Frontal cortex (tissue), 4 donors: ENCODE measurements around the gene TCF7. TPM values are rescaled to one million over a fixed set of nuclear protein-coding genes. Genes with fewer than 3 reads are reported as not detected.

Experiments used
- DNase-seq, 2 donors: peaks; one replicate each; pipeline ENCODE4 v3.0.0; 2012; ENCODE audit warnings: low spot score in 2 of 2
- FAIRE-seq: peaks from 2 replicates; lab custom pipeline; 2012; peaks lifted over from hg19 to GRCh38; lab: Jason Lieb, UNC
- total RNA-seq: library from RNA; depleted of rRNA; stranded (reverse); fragments of >200 nt; gene quantifications from one replicate; pipeline ENCODE4 v1.2.3, GENCODE V29; 2014
- donor health status: control.
- donor health status: control.
- donor health status: control.

TCF7 gene
- total RNA-seq, 1 donor from 2014 or later: 0.41 TPM

DNA sequence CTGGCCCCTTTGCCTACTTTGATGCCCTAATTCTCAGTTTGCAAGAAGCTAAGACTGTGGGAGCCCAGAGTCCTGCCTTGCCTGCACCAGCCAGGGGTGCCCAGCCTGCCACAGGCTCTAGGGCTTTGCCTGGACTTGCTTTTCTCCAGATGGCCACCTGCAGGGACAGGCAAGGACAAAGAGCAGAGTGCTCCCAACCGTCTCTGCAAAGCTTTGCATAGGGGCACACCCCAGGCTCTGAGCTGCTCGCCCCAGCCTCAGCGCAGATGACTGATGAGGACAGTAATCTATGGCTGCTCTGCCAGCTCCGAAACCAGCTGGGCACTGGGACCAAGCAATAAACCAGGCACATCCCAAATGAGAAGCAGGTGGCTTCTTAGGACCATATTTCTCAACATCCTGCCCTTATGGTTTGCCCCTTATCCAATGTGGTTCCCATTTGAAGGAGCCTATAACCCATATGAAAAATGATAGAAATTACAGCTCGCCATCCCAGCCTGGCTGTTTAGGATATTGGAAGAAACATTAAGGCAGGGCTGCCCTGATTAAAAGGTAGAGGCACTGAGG lies 25.4 kb upstream of the TCF7 start:
- no peak for FAIRE-seq
- DNase-seq: no peak

DNA sequence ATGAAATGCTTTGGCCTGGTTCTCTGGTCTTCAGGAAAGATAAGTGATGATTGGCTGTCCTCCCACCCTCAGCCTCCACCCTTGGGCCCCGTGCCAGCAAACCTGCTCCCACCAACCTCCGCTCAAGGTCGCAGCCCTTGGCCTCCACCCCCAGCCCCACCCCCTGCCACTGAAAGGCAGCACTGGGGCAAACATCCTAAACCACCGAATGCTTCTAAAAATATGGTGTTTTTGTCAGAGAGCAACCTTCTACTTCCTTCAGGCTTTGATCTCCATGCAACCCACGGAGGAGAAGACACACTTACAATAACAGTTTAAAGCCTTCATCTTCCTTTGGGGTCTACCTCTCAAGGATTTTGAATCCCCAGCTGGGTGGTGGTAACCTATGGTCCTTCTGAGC lies 24.0 kb upstream of the TCF7 start:
- no peak for FAIRE-seq
- DNase-seq: no peak

DNA sequence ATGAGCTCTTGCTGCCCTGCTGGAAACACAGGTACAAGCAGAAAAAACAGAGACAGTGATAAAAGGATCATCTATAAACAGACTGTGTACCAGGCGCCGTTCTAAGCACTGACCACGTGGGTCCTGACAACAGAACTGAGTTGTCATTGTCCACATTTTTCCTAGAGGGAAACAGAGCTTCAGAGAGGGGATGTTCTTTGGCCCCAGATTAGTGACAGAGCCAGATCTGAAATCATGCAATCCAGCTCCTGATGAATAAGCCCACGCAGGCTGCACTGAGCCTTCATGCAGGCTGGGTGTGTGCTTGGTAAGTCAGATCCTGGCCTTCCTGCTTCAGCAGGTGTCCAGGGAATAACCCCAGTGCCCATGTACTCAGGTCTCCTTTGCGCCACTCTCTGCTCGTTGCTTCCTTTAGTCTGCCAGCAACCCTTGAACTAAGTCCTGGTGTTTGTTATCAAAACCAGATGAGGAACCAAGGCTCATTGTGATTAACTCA lies 22.8 kb upstream of the TCF7 start:
- FAIRE-seq: no peak
- DNase-seq: no peak

- no peak for DNase-seq
- FAIRE-seq: no peak
Observed at GRCh38 chr5:134092875-134093274, 21.6 kb upstream of the TCF7 start.

GRCh38 chr5:134093351-134093750 lies 21.1 kb upstream of the TCF7 start:
- DNase-seq (no peak), FAIRE-seq (no peak)

DNA sequence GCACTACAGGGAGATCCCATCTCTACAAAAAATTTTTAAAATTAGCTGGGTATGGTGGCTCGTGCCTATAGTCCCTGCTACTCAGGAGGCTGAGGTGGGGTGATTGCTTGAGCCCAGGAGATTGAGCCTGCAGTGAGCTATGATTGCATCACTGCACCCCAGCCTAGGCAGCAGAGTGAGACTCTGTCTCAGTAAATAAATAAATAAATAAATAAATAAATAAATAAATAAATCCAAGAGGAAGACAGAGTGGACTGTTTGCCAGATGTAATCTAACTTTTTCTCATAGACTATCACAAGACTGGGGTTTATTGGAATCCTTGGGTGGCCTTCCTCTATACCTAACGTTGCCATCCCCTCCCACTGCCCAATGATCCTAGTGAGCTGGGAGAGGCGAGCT lies 19.2 kb upstream of the TCF7 start:
- FAIRE-seq (no peak), DNase-seq (no peak)

DNA sequence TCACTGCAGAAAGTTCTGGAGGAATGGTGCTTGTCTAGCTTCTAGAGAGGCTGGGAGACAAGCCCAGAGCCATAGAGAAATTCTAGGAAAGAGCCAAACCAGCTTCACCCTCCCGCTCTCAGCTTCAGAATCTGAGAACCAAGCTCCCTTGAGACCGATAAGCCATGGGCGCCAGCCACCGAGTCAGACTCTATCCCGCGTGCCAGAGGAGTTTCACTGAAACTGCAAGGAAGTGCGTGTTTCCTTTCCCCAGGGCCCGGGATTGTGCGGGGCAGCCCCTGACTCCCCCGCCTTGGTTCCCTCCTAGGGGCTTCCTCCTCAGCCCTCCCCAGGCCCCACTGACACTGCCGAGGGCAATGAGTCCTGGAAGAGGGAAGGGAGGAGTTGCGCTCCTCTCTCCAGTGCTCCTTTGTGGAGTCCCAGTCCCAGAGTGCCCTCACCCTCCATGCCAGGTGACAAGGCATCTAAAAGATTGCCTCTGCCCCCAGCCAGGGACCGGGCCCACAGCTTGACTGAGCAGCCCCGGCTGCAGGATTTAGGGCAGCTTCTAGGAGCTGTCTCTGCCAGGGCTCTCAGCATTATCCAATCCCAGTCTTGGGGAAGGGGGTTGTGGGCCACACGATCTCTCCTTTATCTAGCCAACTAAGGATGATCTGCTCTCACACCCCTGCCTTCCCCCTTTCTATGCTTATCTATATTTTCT lies 18.4 kb upstream of the TCF7 start:
- FAIRE-seq (no peak), DNase-seq (no peak)

- FAIRE-seq: no peak
- DNase-seq: no peak
Observed at GRCh38 chr5:134097211-134097749, 17.2 kb upstream of the TCF7 start.

DNA sequence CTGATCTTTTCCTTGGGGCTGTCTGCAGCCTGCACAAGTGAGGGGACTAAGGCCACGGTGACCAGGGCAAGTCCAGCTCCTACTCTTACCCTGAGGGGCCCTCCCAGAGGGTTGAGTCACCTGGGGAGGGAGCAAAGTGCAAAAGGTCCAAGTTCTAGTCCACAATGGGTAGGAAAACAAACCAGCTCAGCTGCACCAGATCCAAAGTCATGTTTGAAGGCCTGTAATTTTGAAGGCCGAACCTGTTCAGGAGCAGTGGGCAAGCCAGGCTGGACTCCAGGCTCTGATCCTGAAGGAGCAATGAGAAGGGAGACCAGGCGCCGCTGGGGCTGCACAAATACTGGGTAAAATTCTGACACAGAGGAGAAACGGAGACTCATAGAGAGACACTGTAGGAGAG lies 15.8 kb upstream of the TCF7 start:
- DNase-seq (no peak), FAIRE-seq (no peak)

DNA sequence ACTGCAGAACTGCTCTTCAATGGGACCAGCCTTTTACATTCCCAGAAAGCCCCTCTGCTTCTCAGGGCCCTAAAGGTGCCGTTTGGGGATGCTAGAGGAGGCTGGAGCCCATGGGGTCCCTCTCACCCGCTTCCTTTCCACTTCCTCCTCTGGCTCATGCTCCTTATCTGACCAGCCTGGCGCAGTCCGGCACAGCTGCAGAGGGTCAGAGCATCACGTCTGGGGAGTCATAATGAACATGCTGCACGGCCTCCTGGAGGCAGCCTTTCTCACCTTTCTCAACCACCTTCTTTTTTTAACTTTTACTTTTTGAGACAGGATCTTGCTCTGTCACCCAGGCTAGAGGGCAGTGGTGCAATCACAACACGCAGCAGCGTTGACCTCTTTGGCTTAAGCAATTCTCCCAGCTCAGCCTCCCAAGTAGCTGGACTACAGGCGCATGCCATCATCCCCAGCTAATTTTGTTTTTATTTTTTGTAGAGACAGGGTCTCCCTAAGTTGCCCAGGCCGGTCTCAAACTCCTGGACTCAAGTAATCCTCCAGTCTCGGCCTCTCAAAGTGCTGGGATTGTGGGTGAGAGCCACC lies 15.1 kb upstream of the TCF7 start:
- FAIRE-seq (no peak), DNase-seq (no peak)

DNA sequence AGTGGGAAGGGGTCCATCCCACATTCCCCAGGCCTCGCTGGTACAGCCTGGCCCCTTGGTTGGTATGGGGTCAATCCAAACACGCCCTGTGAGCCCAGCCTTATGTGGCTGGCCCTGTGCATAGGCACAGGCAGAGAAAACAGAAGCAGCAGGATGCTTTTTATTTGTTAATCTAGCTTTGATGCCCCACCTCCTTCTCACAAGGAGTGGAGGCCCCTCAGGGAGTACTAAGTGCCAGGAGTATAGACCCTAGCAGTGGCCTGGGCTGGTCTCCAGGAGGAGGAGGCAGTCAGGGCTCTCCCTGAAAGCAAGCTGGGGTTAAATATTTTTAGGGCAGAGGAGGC lies 14.6 kb upstream of the TCF7 start:
- DNase-seq (no peak), FAIRE-seq (no peak)

- DNase-seq (no peak), FAIRE-seq (no peak)
Observed at GRCh38 chr5:134100283-134101091, 14.0 kb upstream of the TCF7 start.

- no peak for FAIRE-seq
- DNase-seq: peak; percentile 48 to 70
Observed at GRCh38 chr5:134101686-134102439, 12.6 kb upstream of the TCF7 start.

DNA sequence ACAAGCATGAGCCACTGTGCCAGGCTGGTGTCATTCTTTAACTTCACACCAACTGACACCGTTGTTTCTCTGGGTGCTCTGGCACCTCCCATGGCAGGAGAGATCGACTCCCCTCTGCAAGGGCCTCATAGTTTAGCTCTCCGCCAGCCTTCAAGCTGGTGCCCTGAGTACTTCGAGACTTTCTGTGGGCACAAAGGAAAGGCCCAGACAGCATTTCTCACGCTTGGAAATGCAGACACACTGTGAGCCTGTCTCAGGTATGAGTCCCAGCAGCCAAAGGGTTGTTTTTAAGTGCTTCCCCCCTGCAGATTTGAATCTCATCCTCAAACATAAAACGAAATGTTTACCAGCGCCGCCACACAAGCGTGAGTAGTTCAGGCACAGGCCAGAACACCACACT lies 11.1 kb upstream of the TCF7 start:
- DNase-seq (no peak), FAIRE-seq (no peak)

- FAIRE-seq (no peak), DNase-seq (no peak)
Observed at GRCh38 chr5:134103998-134104654, 10.4 kb upstream of the TCF7 start.

- DNase-seq (no peak), FAIRE-seq (no peak)
Observed at GRCh38 chr5:134106991-134107701, 7.3 kb upstream of the TCF7 start.

- FAIRE-seq (no peak), DNase-seq (no peak)
Observed at GRCh38 chr5:134107779-134108178, 6.7 kb upstream of the TCF7 start.

GRCh38 chr5:134110382-134110781 lies 4.1 kb upstream of the TCF7 start:
- DNase-seq (no peak), FAIRE-seq (no peak)
